Measurements from ENCODE around the gene RHOD. TPM values are rescaled to one million over a fixed set of nuclear protein-coding genes. Genes with fewer than 3 reads are reported as not detected.

Gene RHOD
- 4.1 and 5.6 TPM in 2 replicates for total RNA-seq (2014; rRNA removed; shearing (Covaris generic); ENCODE audit: low replicate concordance)

- no peak for DNase-seq (ENCODE audit: low read depth)
- in situ Hi-C loops (cut with HindIII; ENCODE audit: low pct_unique_long_range_greater_than_20kb, low sequenced_read_pairs): no loop called here
Observed at GRCh38 chr11:67056267-67057204, at the start of gene RHOD. TSS of gene RHOD (plus strand) at chr11:67056847. CDS start at chr11:67056903, 56 bp downstream.

- in situ Hi-C loops (cut with HindIII; ENCODE audit: low pct_unique_long_range_greater_than_20kb, low sequenced_read_pairs): no loop called here
- DNase-seq (ENCODE audit: low read depth): no peak
Observed at GRCh38 chr11:67007126-67007525, 49.5 kb upstream of the RHOD start.

- in situ Hi-C loops (cut with HindIII; ENCODE audit: low pct_unique_long_range_greater_than_20kb, low sequenced_read_pairs): no loop called here
- no peak for DNase-seq (ENCODE audit: low read depth)
Observed at GRCh38 chr11:67010296-67010905, 46.2 kb upstream of the RHOD start.

GRCh38 chr11:67013511-67014045 is 43.1 kb upstream of the RHOD start:
- in situ Hi-C loops (cut with HindIII; ENCODE audit: low pct_unique_long_range_greater_than_20kb, low sequenced_read_pairs): no loop called here
- no peak for DNase-seq (ENCODE audit: low read depth)

- in situ Hi-C loops (cut with HindIII; ENCODE audit: low pct_unique_long_range_greater_than_20kb, low sequenced_read_pairs): no loop called here
- no peak for DNase-seq (ENCODE audit: low read depth)
Observed at GRCh38 chr11:67014343-67014742, 42.3 kb upstream of the RHOD start.

GRCh38 chr11:67015048-67015447 is 41.6 kb upstream of the RHOD start:
- no peak for DNase-seq (ENCODE audit: low read depth)
- in situ Hi-C loops (cut with HindIII; ENCODE audit: low pct_unique_long_range_greater_than_20kb, low sequenced_read_pairs): no loop called here

- in situ Hi-C loops (cut with HindIII; ENCODE audit: low pct_unique_long_range_greater_than_20kb, low sequenced_read_pairs): no loop called here
- no peak for DNase-seq (ENCODE audit: low read depth)
Observed at GRCh38 chr11:67016550-67016949, 40.1 kb upstream of the RHOD start.

- DNase-seq (ENCODE audit: low read depth): no peak
- in situ Hi-C loops (cut with HindIII; ENCODE audit: low pct_unique_long_range_greater_than_20kb, low sequenced_read_pairs): no loop called here
Observed at GRCh38 chr11:67020949-67021348, 35.7 kb upstream of the RHOD start.

GRCh38 chr11:67022341-67022933 is 34.2 kb upstream of the RHOD start:
- in situ Hi-C loops (cut with HindIII; ENCODE audit: low pct_unique_long_range_greater_than_20kb, low sequenced_read_pairs): no loop called here
- peak; percentile 76 for DNase-seq (ENCODE audit: low read depth)

GRCh38 chr11:67022961-67023956 is 33.4 kb upstream of the RHOD start, which contains the start of gene SYT12:
TSS of gene SYT12 (plus strand) at chr11:67023134. CDS start at chr11:67030145, 7,011 bp downstream.
- no peak for DNase-seq (ENCODE audit: low read depth)
- in situ Hi-C loops (cut with HindIII; ENCODE audit: low pct_unique_long_range_greater_than_20kb, low sequenced_read_pairs): no loop called here

GRCh38 chr11:67023957-67024353 is 32.7 kb upstream of the RHOD start:
- no peak for DNase-seq (ENCODE audit: low read depth)
- in situ Hi-C loops (cut with HindIII; ENCODE audit: low pct_unique_long_range_greater_than_20kb, low sequenced_read_pairs): no loop called here

GRCh38 chr11:67024410-67024809 is 32.2 kb upstream of the RHOD start:
- no peak for DNase-seq (ENCODE audit: low read depth)
- in situ Hi-C loops (cut with HindIII; ENCODE audit: low pct_unique_long_range_greater_than_20kb, low sequenced_read_pairs): no loop called here

GRCh38 chr11:67024966-67025365 is 31.7 kb upstream of the RHOD start:
- DNase-seq (ENCODE audit: low read depth): no peak
- in situ Hi-C loops (cut with HindIII; ENCODE audit: low pct_unique_long_range_greater_than_20kb, low sequenced_read_pairs): no loop called here

GRCh38 chr11:67025750-67026149 is 30.9 kb upstream of the RHOD start:
- in situ Hi-C loops (cut with HindIII; ENCODE audit: low pct_unique_long_range_greater_than_20kb, low sequenced_read_pairs): no loop called here

GRCh38 chr11:67026941-67027340 is 29.7 kb upstream of the RHOD start:
- in situ Hi-C loops (cut with HindIII; ENCODE audit: low pct_unique_long_range_greater_than_20kb, low sequenced_read_pairs): no loop called here
- no peak for DNase-seq (ENCODE audit: low read depth)

More at GRCh38 chr11:67025750-67026149, 30.9 kb upstream of the RHOD start:
- DNase-seq (ENCODE audit: low read depth): no peak

- no peak for DNase-seq (ENCODE audit: low read depth)
- in situ Hi-C loops (cut with HindIII; ENCODE audit: low pct_unique_long_range_greater_than_20kb, low sequenced_read_pairs): no loop called here
Observed at GRCh38 chr11:67027483-67027930, 29.1 kb upstream of the RHOD start.

- in situ Hi-C loops (cut with HindIII; ENCODE audit: low pct_unique_long_range_greater_than_20kb, low sequenced_read_pairs): no loop called here
- DNase-seq (ENCODE audit: low read depth): no peak
Observed at GRCh38 chr11:67027943-67028542, 28.6 kb upstream of the RHOD start.

All from Caki2 (cell line).